Liver (tissue), 9 donors: ENCODE data around the gene MRPL19. TPM values are rescaled to one million over a fixed set of nuclear protein-coding genes. Genes with fewer than 3 reads are reported as not detected.

Source experiments
- DNase-seq: peaks from one replicate; pipeline ENCODE4 v3.0.0-alpha.2; 2017; ENCODE audit warnings: low spot score
- H3K27ac ChIP-seq, 2 donors: one replicate each; pipeline ENCODE4 v1.7.0; 2013; ENCODE audit warnings: inconsistent platforms in 2 of 2, low read length in 2 of 2, control low read depth in 1 of 2, low read depth in 1 of 2, mild to moderate bottlenecking in 1 of 2
- H3K27me3 ChIP-seq, 4 donors: one replicate each; pipeline versions ENCODE4 v1.6.1 to v1.7.0; 2013; ENCODE audit warnings: low read length in 3 of 4, inconsistent platforms in 1 of 4, mild to moderate bottlenecking in 1 of 4, moderate library complexity in 1 of 4; ENCODE audit not compliant: control insufficient read depth in 4 of 4, insufficient read depth in 4 of 4
- H3K36me3 ChIP-seq, 4 donors: one replicate each; pipeline versions ENCODE4 v1.6.1 to v1.7.0; 2013; ENCODE audit warnings: low read length in 3 of 4, mild to moderate bottlenecking in 3 of 4, low read depth in 1 of 4, moderate library complexity in 1 of 4; ENCODE audit not compliant: control insufficient read depth in 4 of 4, insufficient read depth in 3 of 4
- H3K4me1 ChIP-seq, 4 donors: one replicate each; pipeline versions ENCODE4 v1.6.1 to v1.7.0; 2013; ENCODE audit warnings: low read length in 3 of 4, mild to moderate bottlenecking in 3 of 4, moderate library complexity in 1 of 4; ENCODE audit not compliant: control insufficient read depth in 4 of 4, insufficient read depth in 4 of 4
- H3K4me3 ChIP-seq, 3 donors: one replicate each; pipeline versions ENCODE4 v1.6.1 to v1.7.0; 2013; ENCODE audit warnings: low read length in 3 of 3, control low read depth in 1 of 3, low read depth in 1 of 3, mild to moderate bottlenecking in 1 of 3
- H3K9ac ChIP-seq, 2 donors: one replicate each; pipeline ENCODE4 v1.7.0; 2013; ENCODE audit warnings: low read length in 2 of 2, mild to moderate bottlenecking in 2 of 2, moderate library complexity in 2 of 2, control low read depth in 1 of 2, low read depth in 1 of 2
- H3K9me3 ChIP-seq, 4 donors: one replicate each; pipeline versions ENCODE4 v1.6.1 to v1.7.0; 2013; ENCODE audit warnings: low read length in 3 of 4; ENCODE audit not compliant: control insufficient read depth in 4 of 4
- CTCF ChIP-seq: fragments of 150-350 bp; IDR thresholded peaks from 2 replicates; pipeline ENCODE4 v1.5.1; 2017; ENCODE audit warnings: improper control_type of control experiment, low read depth, low read length; ENCODE audit not compliant: missing input control
- FOXA1 ChIP-seq: IDR thresholded peaks from 2 replicates; pipeline ENCODE4 v1.6.1; 2016; ENCODE audit warnings: antibody characterized with exemption
- FOXA2 ChIP-seq: IDR thresholded peaks from 2 replicates; pipeline ENCODE4 v1.6.1; 2016; ENCODE audit warnings: antibody characterized with exemption
- GABPA ChIP-seq, 2 donors: IDR thresholded peaks in 1 of 2; conservative IDR thresholded peaks in 1 of 2; 2 replicates each; pipeline ENCODE4 v1.6.1; 2016; ENCODE audit warnings: antibody characterized with exemption in 2 of 2, mild to moderate bottlenecking in 1 of 2, moderate library complexity in 1 of 2
- HNF4A ChIP-seq, 2 donors: conservative IDR thresholded peaks; 2 replicates each; pipeline ENCODE4 v1.6.1; 2016; ENCODE audit warnings: antibody characterized with exemption in 2 of 2, mild to moderate bottlenecking in 2 of 2
- HNF4G ChIP-seq: IDR thresholded peaks from 2 replicates; pipeline ENCODE4 v1.6.1; 2016; ENCODE audit warnings: antibody characterized with exemption
- JUND ChIP-seq, 2 donors: IDR thresholded peaks; 2 replicates each; pipeline ENCODE4 v1.6.1; 2016; ENCODE audit warnings: antibody characterized with exemption in 2 of 2
- MAX ChIP-seq: IDR thresholded peaks from 2 replicates; pipeline ENCODE4 v1.6.1; 2016; ENCODE audit warnings: antibody characterized with exemption
- NR2F2 ChIP-seq: IDR thresholded peaks from 2 replicates; pipeline ENCODE4 v1.6.1; 2016; ENCODE audit warnings: antibody characterized with exemption
- RAD21 ChIP-seq, 2 donors: IDR thresholded peaks; 2 replicates each; pipeline ENCODE4 v1.6.1; 2016; ENCODE audit warnings: antibody characterized with exemption in 2 of 2, mild to moderate bottlenecking in 2 of 2
- RXRA ChIP-seq, 2 donors: IDR thresholded peaks; 2 replicates each; pipeline ENCODE4 v1.6.1; 2017 to 2018; ENCODE audit warnings: antibody characterized with exemption in 2 of 2, mild to moderate bottlenecking in 1 of 2
- SP1 ChIP-seq: IDR thresholded peaks from 2 replicates; pipeline ENCODE4 v1.6.1; 2018; ENCODE audit warnings: antibody characterized with exemption, mild to moderate bottlenecking
- TAF1 ChIP-seq: conservative IDR thresholded peaks from 2 replicates; pipeline ENCODE4 v1.6.1; 2016; ENCODE audit warnings: antibody characterized with exemption, mild to moderate bottlenecking
- YY1 ChIP-seq: IDR thresholded peaks from 2 replicates; pipeline ENCODE4 v1.6.1; 2016; ENCODE audit warnings: antibody characterized with exemption, mild to moderate bottlenecking
- WGBS: extraction: QIAGEN DNeasy Blood & Tissue Kit; methylation state at CpG from one replicate; pipeline ENCODE4 v1.1.7; 2013; 5-methylcytosine and 5-hydroxymethylcytosine counted together
- polyA plus RNA-seq, 2 donors: library from polyadenylated mRNA; stranded (reverse) in 1 of 2; unstranded in 1 of 2; fragments of 200-250 nt in 1 of 2; fragments of >200 nt in 1 of 2; fragmentation: Nextera tagmentation in 1 of 2; extraction: Ambion mirVana in 1 of 2; gene quantifications; one replicate each; pipeline versions ENCODE4 v1.2.1 to v1.2.3, GENCODE V29; 2013 to 2015
- total RNA-seq, 2 donors: library from RNA; depleted of rRNA; stranded (reverse); fragments of >200 nt; gene quantifications; one replicate each; pipeline ENCODE4 v1.2.3, GENCODE V29; 2014
- TF ChIP-seq, protein P1 (sequence below): IDR thresholded peaks from 2 replicates; pipeline ENCODE4 v1.6.1; 2016; ENCODE audit warnings: antibody characterized with exemption, mild to moderate bottlenecking
- TF ChIP-seq, protein P2 (sequence below): IDR thresholded peaks from 2 replicates; pipeline ENCODE4 v1.6.1; 2016; ENCODE audit warnings: antibody characterized with exemption
- TF ChIP-seq, protein P3 (sequence below): IDR thresholded peaks from 2 replicates; pipeline ENCODE4 v1.6.1; 2016; ENCODE audit warnings: antibody characterized with exemption
- donor health status: healthy.
- donor health status: healthy.
- donor health status: healthy.
- donor health status: healthy.
- donor health status: healthy.

The MRPL19 gene
- total and polyA plus RNA-seq, 4 donors, result 34.8 to 58.5 (median 42.6) TPM

GRCh38 chr2:75709297-75709696 is 62.7 kb downstream of the MRPL19 start:
- no peaks in the 10 kb centered on the region for H3K9me3 ChIP-seq
- peak overlapping the region in 1 of 2 donors; percentile 46 for H3K27ac ChIP-seq
- H3K4me3 ChIP-seq, result peak overlapping the region; percentile 24 to 94 (median 88)
- peak overlapping the region in 1 of 2 donors; percentile 98 for H3K9ac ChIP-seq
- no peak for DNase-seq
- TF ChIP-seq HNF4G (no peak), MAX (no peak), RXRA (IDR thresholded peaks at IDR 0.05) (peak in 1 of 2 donors; percentile 23), SP1 (no peak), JUND (IDR thresholded peaks at IDR 0.05) (no peak), TAF1 (peak; percentile 33), GABPA (IDR thresholded peaks at IDR 0.05 in 1 of 2, conservative IDR thresholded peaks at IDR 0.05 in 1 of 2) (no peak), HNF4A (conservative IDR thresholded peaks at IDR 0.05) (peak in 1 of 2 donors; percentile 19), YY1 (no peak), CTCF (no peak), NR2F2 (no peak), RAD21 (IDR thresholded peaks at IDR 0.05) (no peak)
- TF ChIP-seq, protein P1, sequence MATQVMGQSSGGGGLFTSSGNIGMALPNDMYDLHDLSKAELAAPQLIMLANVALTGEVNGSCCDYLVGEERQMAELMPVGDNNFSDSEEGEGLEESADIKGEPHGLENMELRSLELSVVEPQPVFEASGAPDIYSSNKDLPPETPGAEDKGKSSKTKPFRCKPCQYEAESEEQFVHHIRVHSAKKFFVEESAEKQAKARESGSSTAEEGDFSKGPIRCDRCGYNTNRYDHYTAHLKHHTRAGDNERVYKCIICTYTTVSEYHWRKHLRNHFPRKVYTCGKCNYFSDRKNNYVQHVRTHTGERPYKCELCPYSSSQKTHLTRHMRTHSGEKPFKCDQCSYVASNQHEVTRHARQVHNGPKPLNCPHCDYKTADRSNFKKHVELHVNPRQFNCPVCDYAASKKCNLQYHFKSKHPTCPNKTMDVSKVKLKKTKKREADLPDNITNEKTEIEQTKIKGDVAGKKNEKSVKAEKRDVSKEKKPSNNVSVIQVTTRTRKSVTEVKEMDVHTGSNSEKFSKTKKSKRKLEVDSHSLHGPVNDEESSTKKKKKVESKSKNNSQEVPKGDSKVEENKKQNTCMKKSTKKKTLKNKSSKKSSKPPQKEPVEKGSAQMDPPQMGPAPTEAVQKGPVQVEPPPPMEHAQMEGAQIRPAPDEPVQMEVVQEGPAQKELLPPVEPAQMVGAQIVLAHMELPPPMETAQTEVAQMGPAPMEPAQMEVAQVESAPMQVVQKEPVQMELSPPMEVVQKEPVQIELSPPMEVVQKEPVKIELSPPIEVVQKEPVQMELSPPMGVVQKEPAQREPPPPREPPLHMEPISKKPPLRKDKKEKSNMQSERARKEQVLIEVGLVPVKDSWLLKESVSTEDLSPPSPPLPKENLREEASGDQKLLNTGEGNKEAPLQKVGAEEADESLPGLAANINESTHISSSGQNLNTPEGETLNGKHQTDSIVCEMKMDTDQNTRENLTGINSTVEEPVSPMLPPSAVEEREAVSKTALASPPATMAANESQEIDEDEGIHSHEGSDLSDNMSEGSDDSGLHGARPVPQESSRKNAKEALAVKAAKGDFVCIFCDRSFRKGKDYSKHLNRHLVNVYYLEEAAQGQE, result no peak
- TF ChIP-seq, protein P2, sequence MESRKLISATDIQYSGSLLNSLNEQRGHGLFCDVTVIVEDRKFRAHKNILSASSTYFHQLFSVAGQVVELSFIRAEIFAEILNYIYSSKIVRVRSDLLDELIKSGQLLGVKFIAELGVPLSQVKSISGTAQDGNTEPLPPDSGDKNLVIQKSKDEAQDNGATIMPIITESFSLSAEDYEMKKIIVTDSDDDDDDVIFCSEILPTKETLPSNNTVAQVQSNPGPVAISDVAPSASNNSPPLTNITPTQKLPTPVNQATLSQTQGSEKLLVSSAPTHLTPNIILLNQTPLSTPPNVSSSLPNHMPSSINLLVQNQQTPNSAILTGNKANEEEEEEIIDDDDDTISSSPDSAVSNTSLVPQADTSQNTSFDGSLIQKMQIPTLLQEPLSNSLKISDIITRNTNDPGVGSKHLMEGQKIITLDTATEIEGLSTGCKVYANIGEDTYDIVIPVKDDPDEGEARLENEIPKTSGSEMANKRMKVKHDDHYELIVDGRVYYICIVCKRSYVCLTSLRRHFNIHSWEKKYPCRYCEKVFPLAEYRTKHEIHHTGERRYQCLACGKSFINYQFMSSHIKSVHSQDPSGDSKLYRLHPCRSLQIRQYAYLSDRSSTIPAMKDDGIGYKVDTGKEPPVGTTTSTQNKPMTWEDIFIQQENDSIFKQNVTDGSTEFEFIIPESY, result no peak
- H3K36me3 ChIP-seq, result peaks cover 4 to 18% (median 8%) of the 10 kb centered on the region in 4 donors
- H3K4me1 ChIP-seq, result peaks cover 0 to 8% (median 7%) of the 10 kb centered on the region in 4 donors
- 9% methylated on average over 3 of the region's 3 CpGs for WGBS
- H3K27me3 ChIP-seq, result no peaks in the 10 kb centered on the region

DNA sequence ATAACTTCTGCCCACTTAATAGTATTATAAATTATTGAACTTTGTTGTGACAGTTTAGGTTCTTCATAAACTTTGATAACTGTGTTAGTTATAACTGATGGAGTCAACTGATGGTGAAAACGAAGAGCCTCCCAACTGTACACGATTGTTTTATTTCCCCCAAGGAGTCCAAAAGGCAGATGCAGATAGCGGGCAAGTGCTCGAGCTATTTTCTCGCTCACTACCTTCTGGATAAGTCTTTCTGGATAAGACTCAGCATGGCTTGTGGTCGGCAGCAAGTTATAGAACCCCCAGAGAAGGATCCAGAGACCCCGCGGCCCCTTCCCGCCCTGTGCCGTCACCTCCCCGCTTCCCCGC is 63.6 kb downstream of the MRPL19 start:
- Histone ChIP-seq H3K36me3 (peaks cover 0 to 11% (median 2%) of the 10 kb centered on the region in 4 donors), H3K9ac (peak overlapping the region; percentile 95 to 98), H3K9me3 (no peaks in the 10 kb centered on the region), H3K4me1 (peaks cover 0 to 11% (median 9%) of the 10 kb centered on the region in 4 donors), H3K4me3 (peak overlapping the region; percentile 85 to 94 (median 88)), H3K27me3 (no peaks in the 10 kb centered on the region), H3K27ac (peak overlapping the region; percentile 89 to 97)
- under 1% methylated on average over 12 of the region's 12 CpGs for WGBS
- DNase-seq, result no peak
- TF ChIP-seq, protein P3, sequence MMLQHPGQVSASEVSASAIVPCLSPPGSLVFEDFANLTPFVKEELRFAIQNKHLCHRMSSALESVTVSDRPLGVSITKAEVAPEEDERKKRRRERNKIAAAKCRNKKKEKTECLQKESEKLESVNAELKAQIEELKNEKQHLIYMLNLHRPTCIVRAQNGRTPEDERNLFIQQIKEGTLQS, result no peak
- no peak for TF ChIP-seq SP1
- TF ChIP-seq GABPA (IDR thresholded peaks at IDR 0.05 in 1 of 2, conservative IDR thresholded peaks at IDR 0.05 in 1 of 2), result no peak
- no peak for TF ChIP-seq TAF1
- TF ChIP-seq, protein P1, result no peak
- TF ChIP-seq FOXA1, result no peak
- no peak for TF ChIP-seq HNF4G
- no peak for TF ChIP-seq HNF4A (conservative IDR thresholded peaks at IDR 0.05)
- TF ChIP-seq, protein P2, result no peak
- no peak for TF ChIP-seq FOXA2
- no peak for TF ChIP-seq NR2F2
- no peak for TF ChIP-seq YY1
- no peak for TF ChIP-seq RXRA (IDR thresholded peaks at IDR 0.05)
